GM12878 (cell line): Measurements from ENCODE around the gene YBEY. TPM values are rescaled to one million over a fixed set of nuclear protein-coding genes. Genes with fewer than 3 reads are reported as not detected.

Source experiments
- CHD1 ChIP-seq: IDR thresholded peaks from 2 replicates; pipeline ENCODE4 v1.6.1; 2012; ENCODE audit warnings: low read depth, low read length, improper control_type of control experiment
- CREB1 ChIP-seq: IDR thresholded peaks from 2 replicates; pipeline ENCODE4 v1.6.1; 2012; ENCODE audit warnings: low read depth, mild to moderate bottlenecking, inconsistent platforms
- FOXM1 ChIP-seq: IDR thresholded peaks from 2 replicates; pipeline ENCODE4 v1.6.1; 2012; ENCODE audit warnings: low read depth, mild to moderate bottlenecking, inconsistent platforms, low read length, moderate library complexity
- NFXL1 ChIP-seq: fragments of 450-650 bp; IDR thresholded peaks from 2 replicates; pipeline ENCODE4 v1.6.1; 2017; ENCODE audit warnings: antibody characterized with exemption, mild to moderate bottlenecking, borderline replicate concordance
- NR2C2 ChIP-seq: IDR thresholded peaks from 2 replicates; pipeline ENCODE4 v1.6.1; 2011; ENCODE audit warnings: borderline replicate concordance, low read depth; ENCODE audit not compliant: control insufficient read depth, insufficient read length
- POLR2A ChIP-seq: IDR thresholded peaks from 2 replicates; pipeline ENCODE4 v1.6.1; 2011; ENCODE audit warnings: low read depth, mild to moderate bottlenecking, low read length
- POLR2AphosphoS5 ChIP-seq: IDR thresholded peaks from 2 replicates; pipeline ENCODE4 v1.6.1; 2011; ENCODE audit warnings: mild to moderate bottlenecking, low read length, inconsistent platforms
- RELA ChIP-seq: fragments of 450-650 bp; IDR thresholded peaks from 2 replicates; pipeline ENCODE4 v1.8.0; 2014; ENCODE audit warnings: borderline replicate concordance; ENCODE audit not compliant: partially characterized antibody
- RUNX3 ChIP-seq: IDR thresholded peaks from 2 replicates; pipeline ENCODE4 v1.6.1; 2012; ENCODE audit warnings: low read length, inconsistent platforms
- SIN3A ChIP-seq: IDR thresholded peaks from 2 replicates; pipeline ENCODE4 v1.6.1; 2012; ENCODE audit warnings: low read depth, low read length, improper control_type of control experiment
- SMAD5 ChIP-seq: IDR thresholded peaks from 2 replicates; pipeline ENCODE4 v1.6.1; 2016; ENCODE audit warnings: antibody characterized with exemption, low read depth
- SMC3 ChIP-seq: IDR thresholded peaks from 2 replicates; pipeline ENCODE4 v1.6.1; 2011; ENCODE audit warnings: low read length, improper control_type of control experiment, borderline replicate concordance
- STAT1 ChIP-seq: fragments of 450-650 bp; conservative IDR thresholded peaks from 2 replicates; pipeline ENCODE4 v1.6.1; 2014; ENCODE audit warnings: antibody characterized with exemption, mild to moderate bottlenecking
- TCF3 ChIP-seq: IDR thresholded peaks from 2 replicates; pipeline ENCODE4 v1.6.1; 2012; ENCODE audit warnings: low read depth, mild to moderate bottlenecking, low read length, borderline replicate concordance; ENCODE audit not compliant: insufficient read depth
- TCF7 ChIP-seq: IDR thresholded peaks from 2 replicates; pipeline ENCODE4 v1.6.1; 2014; ENCODE audit warnings: antibody characterized with exemption, borderline replicate concordance
- ZBTB11 ChIP-seq: fragments of 450-650 bp; formaldehyde crosslinking; IDR thresholded peaks from 2 replicates; pipeline ENCODE4 v1.5.0; 2022; ENCODE audit warnings: mild to moderate bottlenecking, missing genetic modification characterization
- ZNF592 ChIP-seq: fragments of 450-650 bp; IDR thresholded peaks from 2 replicates; pipeline ENCODE4 v1.6.1; 2017; ENCODE audit warnings: mild to moderate bottlenecking, moderate library complexity
- ZNF622 ChIP-seq: fragments of 450-650 bp; IDR thresholded peaks from 2 replicates; pipeline ENCODE4 v1.6.1; 2017; ENCODE audit warnings: mild to moderate bottlenecking, inconsistent platforms
- polyA plus RNA-seq, 11 experiments: library from polyadenylated mRNA; depleted of rRNA in 4 of 11; unstranded in 6 of 11; stranded (reverse) in 5 of 11; fragments of >200 nt; fragmentation: Nextera tagmentation in 4 of 11; fragmentation: Illumina TruSeq in 1 of 11; extraction: Ambion mirVana in 4 of 11; extraction: Trizol in 1 of 11; gene quantifications; 1 replicate in 1 of 11; 2 replicates in 10 of 11; pipeline versions ENCODE4 v1.2.1 to v1.2.3, GENCODE V29; 2011 to 2016; ENCODE audit warnings: inconsistent platforms in 2 of 11, missing spikeins in 2 of 11, low read depth in 1 of 11
- total RNA-seq, 4 experiments: library from RNA; depleted of rRNA in 3 of 4; stranded (reverse); fragments of >200 nt in 3 of 4; fragmentation: Illumina TruSeq in 1 of 4; extraction: Trizol in 1 of 4; gene quantifications; 2 replicates each; pipeline versions ENCODE4 v1.2.1 to v1.2.3, GENCODE V29; 2013 to 2021
- TF ChIP-seq, protein P1 (sequence below): fragments of 450-650 bp; IDR thresholded peaks from 2 replicates; pipeline ENCODE4 v1.6.1; 2018; ENCODE audit warnings: mild to moderate bottlenecking, low read depth, moderate library complexity; ENCODE audit not compliant: partially characterized antibody

Gene YBEY
- total and polyA plus RNA-seq, 10 of the 15 experiments (the other 5 are each of a cell fraction or from before 2014, with no cell fraction given) = 6.5 to 31.4 (median 18.5) TPM

GRCh38 chr21:46324390-46325072, 38.4 kb downstream of the YBEY start (continued):
- TF ChIP-seq STAT1 = no peak
- TF ChIP-seq NR2C2 = no peak
- no peak for TF ChIP-seq ZNF592
- TF ChIP-seq SMAD5 = no peak
- no peak for TF ChIP-seq FOXM1
- no peak for TF ChIP-seq NFXL1
- TF ChIP-seq CREB1 = no peak
- TF ChIP-seq SMC3 = no peak
- no peak for TF ChIP-seq CHD1
- peak; percentile 94; the same call in 1 of the 2 replicates for TF ChIP-seq SIN3A
- peak; percentile 16 for TF ChIP-seq POLR2A
- no peak for TF ChIP-seq POLR2AphosphoS5
- no peak for TF ChIP-seq ZBTB11 (CRISPR knock-in tag)
- TF ChIP-seq, protein P1, sequence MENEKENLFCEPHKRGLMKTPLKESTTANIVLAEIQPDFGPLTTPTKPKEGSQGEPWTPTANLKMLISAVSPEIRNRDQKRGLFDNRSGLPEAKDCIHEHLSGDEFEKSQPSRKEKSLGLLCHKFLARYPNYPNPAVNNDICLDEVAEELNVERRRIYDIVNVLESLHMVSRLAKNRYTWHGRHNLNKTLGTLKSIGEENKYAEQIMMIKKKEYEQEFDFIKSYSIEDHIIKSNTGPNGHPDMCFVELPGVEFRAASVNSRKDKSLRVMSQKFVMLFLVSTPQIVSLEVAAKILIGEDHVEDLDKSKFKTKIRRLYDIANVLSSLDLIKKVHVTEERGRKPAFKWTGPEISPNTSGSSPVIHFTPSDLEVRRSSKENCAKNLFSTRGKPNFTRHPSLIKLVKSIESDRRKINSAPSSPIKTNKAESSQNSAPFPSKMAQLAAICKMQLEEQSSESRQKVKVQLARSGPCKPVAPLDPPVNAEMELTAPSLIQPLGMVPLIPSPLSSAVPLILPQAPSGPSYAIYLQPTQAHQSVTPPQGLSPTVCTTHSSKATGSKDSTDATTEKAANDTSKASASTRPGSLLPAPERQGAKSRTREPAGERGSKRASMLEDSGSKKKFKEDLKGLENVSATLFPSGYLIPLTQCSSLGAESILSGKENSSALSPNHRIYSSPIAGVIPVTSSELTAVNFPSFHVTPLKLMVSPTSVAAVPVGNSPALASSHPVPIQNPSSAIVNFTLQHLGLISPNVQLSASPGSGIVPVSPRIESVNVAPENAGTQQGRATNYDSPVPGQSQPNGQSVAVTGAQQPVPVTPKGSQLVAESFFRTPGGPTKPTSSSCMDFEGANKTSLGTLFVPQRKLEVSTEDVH = no peak
- TF ChIP-seq ZNF622 = no peak
- no peak for TF ChIP-seq TCF7
- TF ChIP-seq TCF3 = no peak
- TF ChIP-seq RELA = no peak
- TF ChIP-seq RUNX3 = no peak
